Measurements from ENCODE around the gene CD99.

DNA sequence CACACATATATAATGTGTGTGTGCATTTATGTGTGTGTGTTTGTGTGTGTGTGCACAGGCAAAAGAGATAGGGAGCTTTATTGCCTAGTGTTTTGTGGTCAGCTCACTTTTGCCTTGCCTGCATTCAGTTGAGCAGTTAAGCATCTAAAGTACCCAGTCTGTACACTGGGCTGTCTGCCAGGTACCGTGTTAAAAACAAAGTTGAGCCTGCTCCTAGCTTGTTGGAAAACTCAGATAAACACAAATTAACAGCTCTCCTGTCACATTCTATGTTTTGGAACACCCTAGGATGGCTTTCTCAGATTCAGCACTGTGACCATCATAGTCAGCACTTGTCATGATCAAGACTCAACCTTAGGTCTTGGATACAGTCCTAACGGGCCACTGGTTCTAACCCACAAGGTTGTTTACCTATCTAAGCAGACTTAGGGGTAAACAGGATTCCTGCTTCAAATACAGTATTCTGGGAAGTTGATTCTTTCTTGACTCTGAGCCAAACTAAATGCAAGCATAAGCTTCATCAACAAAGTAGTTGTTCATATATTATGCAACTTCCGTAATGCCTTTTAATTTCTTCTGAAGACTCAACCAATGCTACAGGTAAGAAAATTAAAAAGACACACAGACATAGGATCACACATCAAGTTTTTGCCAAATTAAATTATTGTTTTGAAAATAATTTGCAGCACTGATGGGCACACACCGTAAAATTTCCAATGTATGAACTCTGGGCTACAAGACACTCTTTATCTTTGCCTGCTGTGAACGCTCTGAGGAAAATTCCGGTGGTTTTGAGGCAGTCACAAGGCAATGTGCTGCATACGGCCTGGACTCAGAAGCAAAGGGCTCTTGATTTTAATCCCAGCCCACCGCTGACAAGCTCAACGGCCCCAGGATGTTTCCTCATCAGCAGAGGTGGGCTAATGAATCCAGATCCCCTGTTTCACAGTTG lies 11.3 kb upstream of the CD99 start:
- TF ChIP-seq EZH2 (IDR thresholded peaks at IDR 0.05; ENCODE audit: borderline replicate concordance, insufficient read depth, low read depth, low read length, poor library complexity, severe bottlenecking): no peak
- TF ChIP-seq, protein P1, sequence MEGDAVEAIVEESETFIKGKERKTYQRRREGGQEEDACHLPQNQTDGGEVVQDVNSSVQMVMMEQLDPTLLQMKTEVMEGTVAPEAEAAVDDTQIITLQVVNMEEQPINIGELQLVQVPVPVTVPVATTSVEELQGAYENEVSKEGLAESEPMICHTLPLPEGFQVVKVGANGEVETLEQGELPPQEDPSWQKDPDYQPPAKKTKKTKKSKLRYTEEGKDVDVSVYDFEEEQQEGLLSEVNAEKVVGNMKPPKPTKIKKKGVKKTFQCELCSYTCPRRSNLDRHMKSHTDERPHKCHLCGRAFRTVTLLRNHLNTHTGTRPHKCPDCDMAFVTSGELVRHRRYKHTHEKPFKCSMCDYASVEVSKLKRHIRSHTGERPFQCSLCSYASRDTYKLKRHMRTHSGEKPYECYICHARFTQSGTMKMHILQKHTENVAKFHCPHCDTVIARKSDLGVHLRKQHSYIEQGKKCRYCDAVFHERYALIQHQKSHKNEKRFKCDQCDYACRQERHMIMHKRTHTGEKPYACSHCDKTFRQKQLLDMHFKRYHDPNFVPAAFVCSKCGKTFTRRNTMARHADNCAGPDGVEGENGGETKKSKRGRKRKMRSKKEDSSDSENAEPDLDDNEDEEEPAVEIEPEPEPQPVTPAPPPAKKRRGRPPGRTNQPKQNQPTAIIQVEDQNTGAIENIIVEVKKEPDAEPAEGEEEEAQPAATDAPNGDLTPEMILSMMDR (IDR thresholded peaks at IDR 0.05): no peak

Data from B cell (primary cell).